ENCODE results near the gene FXYD2.
A peak's percentile ranks its signal among the peaks of the same experiment; 100 is the strongest.
"Not testable (repeated sequence)": the region's sequence is repeated elsewhere in the genome, so short reads cannot be mapped to it uniquely, and the experiment has no call there.

FXYD2 gene

DNA sequence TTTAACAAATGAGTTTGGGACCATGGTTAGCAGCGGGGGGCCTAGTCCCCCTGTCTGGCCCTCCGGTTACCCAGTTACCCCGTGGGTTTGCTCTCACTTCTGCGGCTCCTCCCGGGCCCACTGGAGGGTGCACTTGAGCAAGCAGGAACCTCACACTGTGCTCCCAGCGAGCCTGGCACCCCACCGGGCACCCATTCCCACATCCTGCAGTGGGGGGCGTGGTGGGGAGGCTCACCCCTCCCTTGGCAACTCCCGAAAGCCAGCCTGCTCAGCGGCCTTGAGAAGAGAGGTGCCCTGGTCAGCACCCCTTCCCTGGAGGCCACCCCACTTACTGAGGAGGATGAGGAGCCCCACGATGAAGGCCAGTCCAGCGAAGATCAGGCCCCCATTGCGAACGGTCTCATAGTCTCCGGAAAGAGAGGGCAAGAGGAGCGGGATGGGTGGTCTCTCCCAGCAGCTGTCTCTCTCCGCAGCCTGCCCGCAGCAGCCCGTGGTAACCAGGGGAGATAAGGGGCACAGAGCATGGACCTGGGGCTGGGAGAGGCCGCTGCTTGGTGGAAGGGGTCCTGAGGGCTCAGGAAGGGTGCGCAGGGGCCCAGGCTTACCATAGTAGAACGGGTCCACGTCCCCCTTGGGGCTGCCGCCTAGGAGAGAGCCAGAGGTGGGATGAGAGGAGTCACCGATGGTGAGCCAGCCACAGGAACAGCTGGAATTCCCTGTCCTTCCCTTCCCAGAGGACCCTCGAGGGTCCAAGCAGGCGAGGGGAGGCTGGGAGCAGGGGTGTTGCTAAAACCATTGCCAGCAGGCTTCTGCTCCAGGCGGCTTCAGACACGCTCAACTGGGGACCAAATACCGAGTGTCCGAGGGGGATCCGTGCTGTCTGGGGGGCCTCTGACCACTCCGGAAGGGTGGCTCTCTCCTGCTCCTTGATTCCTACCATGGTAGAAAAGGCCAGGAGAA is 2.2 kb downstream of the FXYD2 start:
- peak in 12 of 51 donors; percentile 12 to 47 (median 32) for DNase-seq

- DNase-seq, result no peak
These were observed 3.1 kb downstream of the FXYD2 start for GRCh38 chr11:117821431-117821830.

- DNase-seq, result no peak
These were observed 4.0 kb downstream of the FXYD2 start for GRCh38 chr11:117820516-117820915.

DNA sequence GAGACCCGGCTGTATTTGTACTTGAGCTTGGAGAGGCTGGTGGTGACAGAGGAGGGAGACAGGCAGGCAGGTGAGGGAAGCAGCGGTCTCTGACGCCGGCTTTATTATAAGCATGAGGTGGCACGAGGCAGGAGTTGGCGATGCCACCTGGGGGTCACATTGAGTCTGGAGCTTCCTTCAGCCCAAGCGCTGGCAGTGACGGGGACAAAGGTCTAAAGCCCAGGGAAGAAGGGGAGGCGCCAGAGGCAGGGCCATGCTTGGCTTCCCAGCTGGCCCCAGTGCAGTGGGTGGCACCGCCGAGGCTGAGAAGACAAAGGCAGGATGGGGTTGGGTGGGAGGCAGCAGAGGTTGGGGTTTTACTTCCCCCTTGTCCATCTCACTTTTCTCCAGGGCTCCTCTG is 4.5 kb downstream of the FXYD2 start:
- no peak for DNase-seq

DNA sequence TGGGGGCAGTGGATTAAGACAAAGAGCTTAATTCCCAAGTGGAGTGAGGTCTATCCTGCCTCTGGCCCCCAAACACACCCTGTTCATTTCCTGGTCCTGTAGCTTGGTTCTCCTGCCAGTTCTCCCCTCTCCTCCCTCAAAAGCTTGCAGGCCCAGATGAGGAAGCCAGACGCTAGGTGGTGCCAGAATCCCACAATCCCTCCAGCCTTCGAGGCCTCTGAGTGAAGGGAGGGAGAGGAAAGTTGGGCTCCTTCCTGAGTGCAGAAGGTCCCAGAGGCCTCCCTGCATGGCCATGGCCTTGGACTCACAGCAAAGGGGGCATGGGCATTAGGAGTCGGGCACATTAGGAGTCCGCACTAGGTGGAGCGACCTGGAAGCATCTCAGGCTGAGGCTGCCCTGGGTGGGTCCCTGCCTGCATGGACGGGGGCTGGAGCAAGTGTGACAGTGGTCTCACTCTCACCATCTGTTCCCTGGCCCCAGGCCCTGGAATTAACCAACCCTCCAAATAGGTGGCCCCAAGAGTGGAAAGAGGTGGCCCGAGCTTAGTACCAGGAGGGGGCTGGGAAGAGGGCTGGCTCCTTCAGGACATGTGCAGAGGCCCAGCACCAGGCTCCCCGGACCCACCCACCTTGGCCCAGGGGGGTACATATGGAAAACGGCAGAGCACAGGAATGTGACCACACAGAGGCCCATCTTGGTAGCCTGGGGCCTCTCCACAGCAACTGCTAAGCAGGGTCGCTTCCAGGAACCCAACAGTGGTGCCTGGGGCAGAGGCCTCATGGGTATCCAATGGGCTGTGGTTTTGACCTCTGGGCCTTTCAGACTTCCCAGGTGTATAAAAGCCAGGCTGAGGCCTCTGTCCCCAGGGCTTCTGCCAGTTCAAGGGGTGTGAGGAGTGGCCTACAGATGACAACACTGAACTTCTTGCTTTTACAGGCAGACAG is 5.2 kb downstream of the FXYD2 start:
- peak in 13 of 51 donors; percentile 15 to 58 (median 27) for DNase-seq

DNA sequence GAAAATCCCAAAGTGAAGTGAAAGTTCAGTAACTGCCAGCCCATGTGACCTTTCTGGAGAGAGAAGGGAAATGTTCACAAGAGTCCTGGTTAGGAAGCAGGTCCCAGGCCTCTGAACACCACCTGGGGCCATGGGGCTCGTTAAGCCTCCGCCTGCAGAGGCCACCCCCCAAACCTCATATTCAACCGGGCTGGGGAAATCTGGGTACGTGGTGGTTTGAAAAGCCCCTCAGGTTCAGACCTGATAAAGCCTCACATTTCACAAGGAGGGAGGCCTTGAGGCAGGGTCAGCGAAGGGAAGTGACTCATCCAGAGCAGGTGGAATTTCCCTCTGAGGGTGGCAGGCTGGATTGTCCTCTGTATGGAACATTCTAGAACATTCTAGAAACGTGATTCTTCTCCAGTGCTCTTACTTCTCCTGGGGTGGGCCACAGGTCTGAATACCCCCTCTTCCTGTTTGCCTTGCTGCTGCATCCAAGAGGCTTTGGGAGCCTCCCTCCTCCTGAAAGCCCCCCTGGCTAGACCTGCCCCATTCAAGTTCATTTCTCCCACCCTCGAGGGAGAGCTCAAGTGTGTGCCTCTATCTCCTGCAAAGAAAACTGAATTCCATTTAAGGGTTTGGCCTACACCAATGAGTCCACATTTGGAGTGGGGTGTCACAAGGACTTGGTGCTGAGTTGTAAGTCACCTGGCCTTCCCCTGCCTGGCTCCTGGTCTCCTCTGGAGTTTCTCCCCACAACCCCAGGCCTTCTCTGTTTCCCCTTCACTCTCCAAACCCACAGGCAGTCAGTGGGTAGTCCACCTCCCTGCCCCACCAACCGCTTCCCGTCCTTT is 6.3 kb downstream of the FXYD2 start:
- DNase-seq, result no peak

DNA sequence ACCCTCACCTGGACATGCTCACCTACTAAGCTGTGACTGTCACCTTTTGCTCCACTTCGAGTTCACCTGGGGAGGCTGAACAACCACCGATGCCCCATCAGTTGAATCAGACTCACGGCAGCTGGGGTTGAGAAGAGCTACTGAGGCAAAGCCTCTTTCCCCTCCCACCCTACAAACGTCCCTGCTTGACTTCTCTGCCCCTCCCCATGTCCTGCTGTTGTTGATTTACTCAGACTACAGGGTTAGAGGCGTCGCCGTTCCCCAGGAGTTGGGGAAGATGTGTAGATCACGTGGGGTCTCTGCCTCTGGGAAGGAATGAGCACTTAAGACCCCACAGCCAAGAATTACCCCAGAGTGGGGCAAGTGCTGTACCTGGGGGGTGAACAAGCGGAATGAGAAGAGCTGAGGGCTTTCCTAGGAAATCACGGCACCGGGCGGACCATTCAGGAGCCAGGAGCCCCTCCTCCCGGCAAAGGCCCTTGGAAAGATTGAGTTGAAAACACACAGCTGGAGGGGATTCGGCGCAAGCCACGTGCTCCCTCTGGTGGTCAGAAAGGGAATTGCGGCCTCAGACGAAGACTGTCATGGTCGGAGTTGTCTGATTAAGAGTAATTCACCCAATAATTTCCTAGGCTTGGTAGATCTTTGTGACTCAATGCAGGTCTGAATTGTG is 7.0 kb downstream of the FXYD2 start:
- DNase-seq, result peak in 47 of 51 donors; percentile 38 to 91 (median 73)

- DNase-seq, result peak in 1 of 51 donors; percentile 24
These were observed 7.6 kb downstream of the FXYD2 start for GRCh38 chr11:117816846-117817367.

DNA sequence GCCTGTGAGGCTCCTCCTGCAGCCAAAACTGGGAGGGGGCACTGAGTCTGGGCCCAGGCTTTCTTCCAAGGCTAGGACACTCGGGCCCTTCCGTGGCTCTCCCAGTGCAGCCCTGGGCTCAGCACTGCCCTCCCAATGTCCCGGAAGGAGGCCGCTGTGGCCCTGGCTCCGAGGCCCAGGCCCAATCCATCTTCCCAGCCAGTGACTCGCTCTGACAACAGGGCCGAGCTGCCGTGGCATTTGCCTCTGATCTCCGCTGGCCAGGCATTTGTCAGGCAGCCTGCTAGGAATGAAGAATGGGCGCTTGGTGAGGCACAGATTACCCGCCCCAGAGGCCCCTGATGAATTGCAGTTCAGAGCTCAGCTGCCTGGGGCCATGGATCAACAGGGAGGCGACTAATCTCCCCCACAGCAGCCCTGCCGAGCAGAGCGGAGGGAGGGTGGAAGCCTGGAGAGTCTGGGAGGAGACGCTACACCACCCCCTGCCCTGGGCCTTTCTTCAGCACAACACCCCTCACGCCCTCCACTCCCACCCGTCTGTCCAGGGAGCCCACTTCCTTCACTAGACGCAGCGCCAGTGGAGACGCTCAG is 8.3 kb downstream of the FXYD2 start:
- DNase-seq, result peak in 1 of 51 donors; percentile 24

- DNase-seq, result peak in 3 of 51 donors; percentile 18 to 26 (median 23)
These were observed 9.2 kb downstream of the FXYD2 start for GRCh38 chr11:117815262-117815803.

DNA sequence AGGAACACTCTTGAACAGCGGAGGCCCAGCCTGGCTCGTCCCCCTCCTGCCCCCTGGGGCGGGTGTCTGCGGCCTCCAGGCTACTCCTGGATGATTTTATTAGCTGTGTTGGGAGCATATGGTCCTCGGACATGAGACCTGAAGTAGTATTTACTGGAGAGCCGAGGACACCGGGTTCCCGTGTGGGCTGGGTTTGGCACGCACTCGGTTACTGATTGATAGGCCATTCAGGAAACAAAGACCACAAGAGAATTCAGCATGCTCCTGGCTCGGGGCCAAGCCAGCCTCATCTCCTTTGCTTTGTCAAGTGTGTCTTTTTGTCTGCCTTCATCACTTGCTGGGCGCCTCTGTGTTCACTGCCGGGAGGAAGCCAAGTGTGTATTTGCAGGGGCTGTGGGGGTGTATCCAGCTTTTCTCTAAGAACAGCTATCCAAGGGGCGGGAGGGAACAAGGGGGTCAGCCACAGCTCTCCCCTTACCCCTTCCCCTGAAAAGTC is 9.7 kb downstream of the FXYD2 start:
- peak in 18 of 51 donors; percentile 9 to 56 (median 35) for DNase-seq

DNA sequence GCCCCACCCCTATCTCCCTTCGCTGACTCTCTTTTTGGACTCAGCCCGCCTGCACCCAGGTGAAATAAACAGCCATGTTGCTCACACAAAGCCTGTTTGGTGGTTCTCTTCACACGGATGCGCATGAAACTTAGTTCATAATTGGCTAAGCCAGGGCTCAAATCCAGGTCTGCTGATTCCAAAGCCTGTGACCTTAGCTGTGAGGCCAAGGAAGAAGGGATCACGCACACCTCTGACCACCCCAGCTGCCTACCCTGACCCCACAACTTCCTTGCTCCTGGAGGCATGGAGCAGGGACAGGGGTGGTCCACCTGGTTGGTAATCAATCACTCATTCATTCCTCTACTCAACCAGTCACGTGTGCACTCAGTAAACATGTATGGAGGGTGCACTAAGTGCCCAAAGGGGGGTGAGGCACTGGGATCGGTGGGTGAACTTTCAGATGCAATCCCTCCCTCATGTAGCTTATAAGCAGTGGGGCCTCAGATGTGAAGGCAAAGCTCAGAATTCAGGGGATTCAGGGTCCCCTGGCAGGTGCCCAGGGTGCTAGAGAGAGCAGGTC is 10.3 kb downstream of the FXYD2 start:
- no peak for DNase-seq

- DNase-seq, result not testable (repeated sequence)
These were observed 14.5 kb downstream of the FXYD2 start for GRCh38 chr11:117810056-117810451.

DNA sequence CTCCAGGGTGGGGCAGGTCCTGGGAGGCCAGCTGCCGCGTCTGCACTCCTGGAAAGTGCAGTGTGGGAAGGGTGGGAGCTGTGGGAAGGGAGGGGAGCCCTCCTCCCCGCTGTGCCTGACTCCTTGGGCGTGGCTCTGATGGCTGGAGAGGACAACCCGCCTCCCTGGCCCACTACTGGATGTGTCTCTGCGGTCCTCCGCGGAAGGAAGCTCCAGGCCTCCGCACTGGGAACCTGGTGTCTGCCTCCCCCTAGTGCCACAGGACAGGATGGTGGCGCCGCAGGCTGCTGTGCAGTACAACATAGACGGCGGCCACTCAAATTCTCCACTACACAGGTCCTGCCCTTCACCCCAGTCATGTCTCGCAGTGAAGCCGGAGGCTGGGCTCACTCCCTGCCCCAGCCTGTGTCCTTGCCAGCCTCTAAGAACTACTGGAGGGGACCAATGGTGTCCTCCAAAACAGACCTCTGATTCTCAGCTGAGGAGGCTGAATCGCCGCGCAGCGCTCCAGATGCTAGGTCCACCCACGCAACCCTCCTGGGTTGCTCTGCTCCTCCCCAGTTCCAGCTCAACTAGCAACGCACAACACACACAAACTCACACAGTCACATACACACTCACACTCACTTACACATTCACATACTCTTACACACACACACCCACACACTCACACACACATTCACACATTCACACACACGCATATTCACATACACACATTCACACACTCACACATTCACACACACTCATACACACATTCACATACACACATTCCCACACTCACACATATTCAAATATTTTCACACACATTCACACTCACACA is 15.1 kb downstream of the FXYD2 start:
- peak in 43 of 51 donors; percentile 28 to 88 (median 68) for DNase-seq

DNA sequence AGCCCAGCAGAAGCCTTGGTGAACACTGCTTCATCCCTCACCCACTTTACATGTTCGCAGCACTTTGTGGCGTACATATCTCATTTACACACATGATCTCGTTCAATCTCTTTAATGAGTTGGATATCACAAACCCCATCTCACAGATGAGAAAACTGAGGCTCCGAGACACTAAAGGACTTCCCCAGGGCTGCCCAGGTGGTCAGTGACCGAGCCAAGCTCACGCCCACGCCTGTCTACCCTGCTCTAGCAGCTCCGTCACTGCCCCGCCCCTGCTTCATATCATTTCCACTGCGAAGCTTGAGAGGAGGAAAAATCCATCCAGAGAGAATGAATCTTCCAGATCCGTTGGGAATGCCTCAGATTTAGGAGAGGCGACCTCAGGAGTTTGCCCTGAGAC is 15.8 kb downstream of the FXYD2 start:
- DNase-seq, result no peak

DNA sequence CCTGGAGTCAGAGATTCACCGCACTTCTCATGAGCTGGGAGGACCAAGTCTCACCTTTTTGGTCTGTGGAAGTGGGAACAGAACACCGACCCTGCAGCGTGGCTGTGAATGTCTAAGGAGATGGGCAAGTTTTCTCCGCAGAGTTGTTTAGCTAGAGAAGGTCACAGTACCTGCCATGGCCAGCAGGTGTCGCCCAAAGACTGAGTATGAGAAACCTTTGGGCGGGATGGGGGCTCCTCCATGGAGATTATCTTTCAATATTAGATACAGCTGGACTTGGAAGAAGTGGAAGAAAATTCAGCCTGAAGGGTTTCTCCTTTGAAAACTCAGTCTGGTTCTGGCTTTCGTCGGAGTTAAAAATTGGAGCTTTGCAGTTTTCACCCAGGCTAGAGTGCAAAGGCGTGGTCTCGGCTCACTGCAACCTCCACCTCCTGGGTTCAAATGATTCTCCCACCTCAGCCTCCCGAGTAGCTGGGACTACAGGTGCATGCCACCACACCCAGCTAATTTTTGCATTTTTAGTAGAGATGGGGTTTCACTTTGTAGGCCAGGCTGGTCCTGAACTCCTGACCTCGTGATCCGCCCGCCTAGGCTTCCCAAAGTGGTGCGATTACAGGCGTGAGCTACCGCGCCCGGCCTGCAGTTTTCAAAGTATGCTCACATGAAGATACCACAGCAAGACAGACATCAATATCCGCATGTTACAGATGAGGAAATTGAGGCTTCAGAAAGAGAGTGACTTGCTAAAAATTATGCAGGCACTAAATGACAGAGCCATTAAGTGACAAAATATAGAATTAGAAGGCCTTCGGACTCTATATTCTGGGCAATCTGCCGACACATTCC is 16.8 kb downstream of the FXYD2 start:
- peak in 38 of 51 donors; percentile 13 to 85 (median 61) for DNase-seq

- DNase-seq, result peak in 1 of 51 donors; percentile 12
These were observed 17.7 kb downstream of the FXYD2 start for GRCh38 chr11:117806846-117807245.
